Stimulated activated CD4-positive, alpha-beta T cell treated with anti-CD3 and anti-CD28 coated beads, Interleukin-1b, Interleukin-23, amount 100 ng/mL, for 48 hours (primary cell): ENCODE data around the gene WDR1.

ENCODE experiments used
- DNase-seq: peaks from one replicate; pipeline ENCODE4 v3.0.0-alpha.2; 2020

WDR1 gene

DNA sequence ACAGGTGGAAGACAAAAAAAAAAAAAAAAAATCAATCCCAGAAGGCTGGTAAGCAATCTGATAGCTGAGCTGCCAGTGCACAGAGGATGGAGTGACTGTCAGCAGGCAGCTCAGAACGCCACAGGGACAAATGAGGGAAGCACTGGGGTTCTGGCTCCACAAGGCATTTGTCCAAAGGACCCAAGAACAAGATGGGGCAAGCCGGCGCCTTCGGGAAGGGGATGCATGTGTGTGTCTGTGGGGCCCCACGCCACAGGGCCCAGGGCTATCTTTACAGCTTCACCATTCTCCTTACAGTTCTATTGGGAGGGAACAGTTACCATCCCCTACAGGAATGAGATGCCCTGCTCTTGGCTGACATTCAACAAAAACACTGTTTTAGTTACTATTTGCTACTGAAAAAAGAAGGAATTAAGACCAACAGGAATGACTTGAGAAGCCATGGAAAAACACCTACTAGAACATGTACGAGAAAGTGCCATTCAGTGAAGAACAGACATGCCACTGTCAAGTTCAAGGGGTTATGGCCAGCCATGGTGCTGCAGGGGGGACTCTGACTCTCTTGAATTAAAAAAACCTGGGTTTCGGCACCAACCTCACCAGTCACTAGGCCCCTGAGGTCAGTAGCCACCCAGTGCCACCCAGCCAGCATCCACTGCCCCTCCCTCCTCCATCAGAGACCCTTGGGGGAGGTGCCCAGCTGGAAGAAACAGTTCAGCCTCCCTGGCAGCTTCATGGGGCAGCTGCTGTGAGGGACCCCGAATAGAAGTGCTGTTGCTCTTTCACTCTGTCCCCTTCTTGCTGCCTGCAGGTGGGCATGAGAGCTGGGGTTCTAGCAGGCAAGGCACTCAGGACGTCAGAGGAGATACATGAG is 18.5 kb downstream of the WDR1 start:
- DNase-seq: no peak

DNA sequence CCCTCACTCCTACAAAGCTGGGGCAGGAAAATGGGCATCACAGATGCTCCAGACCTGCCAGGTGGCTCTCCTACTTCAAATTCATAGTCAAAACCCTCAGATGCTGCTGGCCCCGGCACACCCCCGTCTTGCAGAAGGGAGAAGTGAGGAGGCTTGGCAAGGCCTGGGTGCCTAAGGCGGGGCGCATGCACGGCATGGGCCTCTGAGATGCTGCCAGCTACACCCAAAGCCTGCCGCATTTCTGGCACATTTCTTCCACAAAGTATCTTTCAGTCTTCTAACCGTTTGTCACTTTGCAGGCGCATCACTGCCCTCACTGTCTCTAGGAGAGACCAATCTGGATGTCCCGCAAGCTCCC is 19.6 kb downstream of the WDR1 start:
- no peak for DNase-seq

DNA sequence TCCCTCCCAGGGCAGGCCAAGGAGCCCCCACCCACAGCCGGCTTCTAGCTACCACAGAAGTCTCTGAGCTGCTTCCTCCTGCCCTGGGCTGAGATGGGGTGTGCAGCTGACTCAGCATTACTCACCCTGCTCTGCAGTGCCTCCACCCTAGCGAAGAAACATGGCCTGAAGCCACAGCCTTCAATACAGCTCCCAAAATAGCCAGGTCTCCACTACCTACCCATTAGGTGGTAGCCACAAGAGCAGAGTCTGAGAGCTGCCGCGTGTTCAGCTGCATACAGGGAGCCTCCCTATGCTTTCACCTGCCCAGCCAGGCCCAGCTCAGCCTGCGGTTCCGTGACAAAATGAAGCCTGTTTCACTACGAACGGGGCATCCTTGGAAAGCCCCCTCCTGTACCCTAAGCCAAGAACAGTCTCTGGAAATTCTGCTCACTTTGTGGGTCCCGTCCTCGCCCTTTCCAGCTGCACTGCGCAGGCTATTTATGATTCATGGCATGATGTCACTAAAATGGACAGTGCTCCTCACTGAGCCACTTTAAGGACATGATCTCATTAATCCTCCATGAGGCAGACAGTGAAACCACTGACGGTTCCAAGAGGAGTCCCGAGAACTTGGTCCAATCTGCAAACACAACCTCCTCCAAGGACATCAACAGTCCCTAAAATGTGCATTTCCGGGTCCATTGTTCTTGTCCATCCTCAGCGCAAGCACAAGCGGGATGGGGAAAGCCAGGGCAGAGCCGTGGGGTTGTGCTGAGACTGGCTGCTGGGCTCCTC is 20.2 kb downstream of the WDR1 start:
- peak; percentile 88 for DNase-seq

DNA sequence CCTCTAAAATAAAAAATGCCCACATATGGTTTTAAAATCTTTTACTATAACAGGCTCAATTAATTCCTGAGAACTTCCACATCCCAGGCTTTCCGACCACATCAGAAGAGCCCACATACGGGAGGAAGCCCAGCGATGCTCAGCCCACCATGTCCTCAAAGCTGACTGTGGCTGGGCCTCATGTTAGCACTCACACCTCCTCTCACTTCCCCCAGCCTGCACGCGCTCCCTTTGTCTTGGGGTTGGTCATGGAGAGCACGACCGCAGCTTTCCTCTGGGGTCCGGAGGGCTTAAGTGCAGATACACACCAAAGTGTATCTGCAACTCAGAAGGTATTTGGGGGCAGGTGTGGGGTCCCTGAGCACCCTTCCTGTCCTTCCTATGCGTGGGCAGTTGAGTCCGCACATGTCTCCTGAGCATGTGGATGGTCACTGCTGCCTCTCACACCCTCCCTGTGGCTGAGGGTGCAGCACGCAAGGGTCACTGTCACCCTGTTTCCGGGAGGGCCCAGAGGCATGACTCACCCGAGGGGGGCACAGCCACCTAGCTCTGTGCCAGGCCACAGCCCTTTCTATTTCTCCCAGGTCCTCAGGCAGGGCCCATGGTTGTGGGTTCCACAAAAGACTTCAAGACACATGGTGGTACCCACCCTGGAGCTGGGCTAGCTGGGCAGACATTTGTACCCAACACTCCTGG is 21.2 kb downstream of the WDR1 start:
- DNase-seq: no peak

DNA sequence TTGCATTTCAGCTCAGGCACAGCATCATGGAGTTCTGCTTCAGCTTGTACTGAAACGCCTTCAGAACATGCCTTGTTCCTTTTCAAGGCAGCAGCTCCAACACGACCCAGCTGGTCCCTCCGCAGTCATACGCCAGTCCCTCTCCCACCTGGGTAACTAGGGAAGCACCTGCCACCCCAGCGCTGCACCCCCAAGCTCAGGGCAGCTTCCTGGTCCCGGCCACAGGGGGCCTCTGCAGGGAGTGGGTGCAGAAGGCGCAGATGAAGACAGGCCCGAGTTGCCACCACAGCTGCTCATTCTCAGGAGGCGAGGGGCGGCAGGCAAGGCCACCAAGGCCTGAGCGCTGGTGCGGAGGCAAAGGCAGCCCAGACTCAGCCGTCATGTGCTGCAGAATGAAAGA is 21.8 kb downstream of the WDR1 start:
- DNase-seq: no peak

DNA sequence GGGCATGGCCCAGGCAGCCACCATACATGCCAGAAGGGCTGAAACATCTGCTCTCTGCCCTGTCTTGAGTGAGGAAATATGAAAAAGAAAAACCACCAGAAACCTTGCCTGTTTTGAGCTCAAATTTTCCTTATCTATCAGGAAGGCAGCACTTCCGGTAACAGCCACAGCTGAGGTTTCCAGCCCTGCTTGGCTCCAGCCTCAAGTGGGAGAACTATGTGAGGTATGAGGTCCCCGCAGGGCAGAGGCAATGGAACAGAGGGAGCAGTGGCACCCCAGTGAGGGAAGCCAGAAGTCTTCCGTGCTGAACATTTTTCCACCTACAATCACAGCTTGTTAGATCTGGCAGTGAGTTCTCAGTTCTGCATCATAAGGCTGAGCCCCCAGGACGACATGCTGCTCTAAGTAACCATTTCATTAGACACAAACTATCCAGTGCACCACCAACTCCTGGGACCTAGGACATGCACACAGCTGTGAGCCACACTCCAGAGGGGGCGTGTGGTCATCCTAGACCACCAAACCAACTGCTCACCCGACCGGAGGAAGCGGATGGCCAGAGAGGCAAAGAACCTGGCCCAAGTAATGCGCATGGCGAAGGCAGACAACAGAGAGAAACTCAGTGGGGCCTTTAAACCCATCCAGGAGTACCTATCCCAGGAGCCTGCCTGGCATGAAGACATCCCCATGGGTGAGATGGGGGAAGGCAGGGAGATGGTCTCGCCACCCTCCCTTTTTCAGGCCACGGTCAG is 22.6 kb downstream of the WDR1 start:
- DNase-seq: no peak

DNA sequence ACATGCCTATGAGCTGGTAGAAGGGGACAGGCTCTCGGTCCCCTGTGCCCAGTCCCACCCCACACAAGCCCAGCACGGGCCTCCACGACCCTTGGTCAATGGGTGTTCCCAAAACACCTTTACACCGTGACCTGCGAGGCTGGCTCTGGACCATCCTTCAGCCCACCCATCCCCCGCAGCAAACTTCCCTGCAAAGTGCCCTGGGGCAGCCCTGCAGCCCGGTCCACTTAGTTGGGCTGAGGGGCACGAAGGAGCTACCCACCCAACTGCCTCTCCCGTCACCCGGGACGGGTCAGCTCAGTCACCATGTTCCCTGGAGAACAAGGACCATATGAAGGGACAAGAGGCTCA is 23.4 kb downstream of the WDR1 start:
- no peak for DNase-seq

DNA sequence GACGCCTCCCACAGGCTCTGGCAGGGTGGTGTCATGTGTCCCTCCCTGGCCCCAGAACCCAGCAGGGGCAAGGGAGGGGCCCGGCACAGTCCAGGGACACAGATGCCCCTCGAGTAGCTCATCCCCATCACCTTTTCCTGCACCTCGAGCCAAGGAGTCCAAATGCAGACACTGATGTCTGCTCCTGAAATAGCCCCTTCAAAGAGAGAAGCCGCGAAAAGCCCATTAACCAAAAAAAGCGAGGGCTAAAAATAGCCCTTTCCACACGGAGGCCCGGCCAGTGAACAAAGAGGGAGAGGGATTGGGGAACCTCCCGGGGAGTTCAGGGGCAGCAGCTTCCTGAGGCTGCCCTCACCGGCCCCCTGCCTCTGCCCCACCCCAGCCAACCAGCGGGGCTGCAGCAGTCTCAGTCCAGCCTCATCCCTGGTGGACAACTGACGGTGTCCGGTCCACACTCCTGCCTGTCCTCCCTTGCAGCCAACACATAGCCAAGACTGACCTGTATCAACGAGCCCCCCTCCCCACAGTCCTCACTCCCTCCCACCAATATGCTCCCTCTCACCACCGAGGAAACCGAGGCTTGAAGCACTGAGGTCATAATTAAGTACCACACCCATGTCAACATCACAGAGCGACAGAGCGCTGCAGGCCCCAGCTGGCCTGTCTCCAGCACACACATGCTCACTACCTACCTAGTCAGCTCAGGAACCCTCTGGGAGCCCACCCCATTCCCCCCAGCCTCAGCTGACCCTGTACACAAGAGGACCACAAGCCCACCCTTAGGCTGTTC is 23.9 kb downstream of the WDR1 start:
- no peak for DNase-seq

DNA sequence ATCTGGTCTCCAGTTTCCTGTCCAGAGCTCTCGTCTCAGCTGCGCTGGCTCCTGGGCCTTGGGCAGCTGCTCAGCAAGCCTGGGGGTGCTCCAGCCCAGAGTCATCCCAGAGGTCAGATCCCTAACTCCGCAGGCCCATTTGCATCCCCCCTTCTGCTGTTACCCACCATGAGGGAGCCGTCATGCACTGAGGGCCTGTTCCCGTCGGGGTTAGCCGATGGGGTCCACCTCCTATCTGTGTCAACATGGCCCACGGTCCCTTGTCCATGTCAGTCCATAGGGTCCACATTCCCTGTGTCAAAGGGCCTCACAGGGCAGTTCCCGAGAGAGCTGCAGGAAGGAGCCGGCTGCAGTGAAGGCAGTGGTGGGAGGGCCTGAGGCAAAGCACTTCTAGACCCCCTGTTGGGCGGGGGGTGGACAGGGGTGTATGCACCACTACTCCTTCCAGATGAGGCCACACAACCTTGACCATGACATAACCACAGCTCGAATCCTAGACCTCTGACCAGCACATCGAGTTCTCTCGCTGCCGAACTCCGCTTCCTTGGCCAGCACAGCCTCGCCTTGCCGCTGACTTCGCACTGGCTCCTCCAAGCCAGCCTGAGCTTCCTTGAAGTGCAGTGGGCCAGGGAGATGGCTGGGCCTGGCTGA is 24.9 kb downstream of the WDR1 start:
- no peak for DNase-seq

DNA sequence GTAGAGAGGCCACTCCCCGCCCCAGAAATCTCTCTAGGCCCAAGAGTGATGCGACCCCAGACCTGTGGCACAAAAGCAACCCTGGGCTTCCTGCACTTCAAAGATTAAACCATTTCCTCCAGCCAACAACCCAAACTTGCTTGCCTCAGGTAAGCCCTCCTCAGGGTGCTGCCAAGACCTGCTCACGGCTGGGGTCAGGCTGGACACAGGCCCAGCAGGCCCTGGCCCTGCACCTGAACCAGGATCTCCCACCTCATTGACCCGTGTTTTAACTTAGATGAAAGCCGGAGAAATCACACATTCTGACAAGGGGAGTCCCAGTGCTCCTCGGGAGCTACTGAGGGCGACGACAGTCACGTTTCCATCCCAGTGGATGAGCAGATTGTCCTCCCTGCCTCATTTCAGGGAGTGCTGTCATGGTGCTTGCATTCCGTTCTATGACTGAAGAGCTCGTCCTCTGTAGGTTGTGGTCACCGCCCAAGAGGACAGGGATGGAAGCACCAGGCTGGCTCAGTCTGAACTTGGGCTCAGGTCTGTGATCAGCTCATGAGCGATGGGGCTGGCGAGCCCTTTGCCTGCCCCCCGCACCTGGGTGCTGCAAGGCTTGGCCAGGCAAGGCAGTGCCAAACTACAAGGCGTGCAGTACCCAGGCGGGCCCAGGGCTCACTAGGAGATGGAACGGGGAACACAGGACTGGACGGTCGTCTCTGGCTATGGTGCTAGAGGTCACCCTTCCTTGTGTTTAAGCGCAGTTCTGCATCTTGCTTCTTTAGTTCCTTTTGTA is 25.9 kb downstream of the WDR1 start:
- DNase-seq: no peak

DNA sequence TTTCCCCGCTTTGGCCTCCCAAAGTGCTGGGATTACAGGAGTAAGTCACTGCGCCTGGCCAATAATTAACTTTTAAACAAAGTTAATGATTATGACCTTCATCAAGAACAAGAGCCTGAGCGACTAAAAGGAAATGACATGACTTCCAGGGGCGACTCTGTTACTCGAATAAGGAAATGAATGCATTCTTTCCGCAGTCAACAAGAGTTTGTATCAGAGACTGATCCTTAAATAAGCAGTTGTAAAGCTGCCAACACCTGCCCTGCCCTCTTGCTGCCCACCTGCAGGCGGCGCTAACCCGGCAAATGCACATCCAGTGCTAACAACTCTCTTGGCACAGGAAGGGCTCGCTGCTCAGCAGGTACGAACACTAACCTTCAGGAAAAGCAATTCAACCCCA is 27.3 kb downstream of the WDR1 start:
- no peak for DNase-seq

DNA sequence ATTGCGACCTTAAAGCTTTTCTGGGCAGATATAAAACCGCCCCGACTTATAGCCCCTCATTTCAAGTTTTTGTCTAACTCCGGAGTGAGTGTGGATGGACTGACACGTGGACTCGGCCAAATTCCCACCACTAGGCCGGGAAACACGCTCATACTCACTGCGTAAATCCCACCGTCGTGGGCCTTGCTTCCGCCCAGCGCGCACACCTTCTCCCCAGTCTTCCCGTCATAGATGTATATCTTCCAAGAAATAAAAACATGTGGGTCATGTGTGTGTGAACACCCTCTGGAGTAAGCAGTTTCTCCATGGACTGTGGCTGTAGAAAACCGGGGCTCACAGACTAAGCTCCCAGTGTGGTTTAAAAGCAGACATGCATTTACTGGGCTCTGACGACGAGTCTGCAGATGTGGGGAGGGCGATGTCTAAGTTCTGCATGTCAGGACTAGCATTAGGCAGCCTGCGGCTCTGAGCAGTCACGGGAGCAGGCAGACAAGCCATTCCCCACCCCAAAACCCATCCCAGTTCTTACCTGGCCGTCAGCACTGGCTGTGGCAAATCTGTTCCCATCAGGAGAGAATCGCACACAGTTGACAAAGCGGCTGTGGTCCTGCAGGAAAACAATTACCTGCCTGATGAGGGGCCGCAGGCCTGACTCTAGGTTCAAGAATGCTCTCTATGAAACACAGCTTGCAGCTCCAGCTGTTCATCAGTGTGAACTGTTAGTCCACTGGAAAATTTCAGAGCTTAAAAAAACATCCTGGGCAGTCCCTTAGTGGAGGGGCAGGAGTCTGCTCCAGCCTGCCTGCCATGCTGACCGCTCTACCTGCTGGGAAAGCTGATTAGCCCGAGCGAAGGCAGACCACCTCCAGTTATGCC is 28.2 kb downstream of the WDR1 start:
- no peak for DNase-seq

DNA sequence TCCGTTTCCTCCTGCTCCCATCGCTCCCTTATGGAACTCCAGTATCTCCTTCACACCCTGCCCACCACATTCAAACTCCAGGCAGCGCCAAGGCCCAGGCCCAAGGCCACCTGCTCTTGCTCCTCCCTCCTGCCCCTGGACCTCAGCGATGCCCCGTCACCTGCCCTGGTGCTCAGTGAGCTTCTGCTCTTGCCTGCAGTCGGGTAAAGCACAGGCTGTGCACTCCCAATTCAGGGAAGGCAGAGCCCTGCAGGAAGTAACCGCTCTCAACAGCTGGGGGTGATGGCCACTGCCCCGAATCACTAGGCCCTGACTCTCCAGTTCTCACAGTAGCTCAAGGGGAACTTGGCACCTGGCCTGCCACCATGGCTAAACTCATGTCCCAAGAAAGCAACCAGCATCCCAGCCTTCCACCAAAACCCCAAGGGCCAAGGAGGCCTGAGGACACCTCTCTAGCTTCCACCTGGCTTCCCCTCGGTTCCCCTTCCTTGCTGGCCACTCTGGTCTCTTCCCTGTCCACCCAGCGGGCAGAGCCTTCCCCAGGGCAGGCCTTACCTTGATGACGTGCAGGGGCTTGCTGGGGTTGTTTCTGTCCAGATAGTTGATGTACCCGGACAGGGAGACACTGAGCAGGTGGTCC is 29.3 kb downstream of the WDR1 start:
- no peak for DNase-seq

DNA sequence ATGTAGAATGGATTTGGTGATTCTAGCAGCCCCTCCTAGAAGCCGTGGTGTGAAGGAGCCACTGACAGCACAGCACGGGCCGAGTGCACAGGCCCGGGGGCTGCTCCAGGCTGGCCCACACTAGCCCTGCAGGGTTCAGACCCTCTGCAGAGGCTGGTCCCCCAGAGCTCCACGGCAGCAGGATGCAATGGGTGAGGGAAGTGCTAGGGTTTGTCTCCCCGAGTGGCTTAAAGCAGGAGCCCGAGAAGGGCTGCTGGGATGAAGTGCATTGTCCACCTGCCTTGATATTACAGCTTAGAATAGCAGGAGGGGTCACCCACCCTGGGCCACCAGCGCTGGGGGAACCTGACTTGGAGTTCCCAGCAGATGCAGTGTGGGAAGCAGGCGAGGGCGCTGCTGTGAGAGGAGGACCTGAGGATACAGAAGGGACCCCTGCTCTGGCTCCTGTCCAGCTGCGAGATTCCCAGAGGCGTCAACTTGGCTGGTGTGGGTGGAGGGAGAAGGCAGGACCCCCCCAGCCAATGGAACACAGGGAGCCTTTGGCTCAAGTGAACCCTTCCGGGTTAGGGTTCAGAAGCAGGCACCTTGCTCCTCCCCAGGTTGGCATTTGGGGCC is 30.0 kb downstream of the WDR1 start:
- no peak for DNase-seq

DNA sequence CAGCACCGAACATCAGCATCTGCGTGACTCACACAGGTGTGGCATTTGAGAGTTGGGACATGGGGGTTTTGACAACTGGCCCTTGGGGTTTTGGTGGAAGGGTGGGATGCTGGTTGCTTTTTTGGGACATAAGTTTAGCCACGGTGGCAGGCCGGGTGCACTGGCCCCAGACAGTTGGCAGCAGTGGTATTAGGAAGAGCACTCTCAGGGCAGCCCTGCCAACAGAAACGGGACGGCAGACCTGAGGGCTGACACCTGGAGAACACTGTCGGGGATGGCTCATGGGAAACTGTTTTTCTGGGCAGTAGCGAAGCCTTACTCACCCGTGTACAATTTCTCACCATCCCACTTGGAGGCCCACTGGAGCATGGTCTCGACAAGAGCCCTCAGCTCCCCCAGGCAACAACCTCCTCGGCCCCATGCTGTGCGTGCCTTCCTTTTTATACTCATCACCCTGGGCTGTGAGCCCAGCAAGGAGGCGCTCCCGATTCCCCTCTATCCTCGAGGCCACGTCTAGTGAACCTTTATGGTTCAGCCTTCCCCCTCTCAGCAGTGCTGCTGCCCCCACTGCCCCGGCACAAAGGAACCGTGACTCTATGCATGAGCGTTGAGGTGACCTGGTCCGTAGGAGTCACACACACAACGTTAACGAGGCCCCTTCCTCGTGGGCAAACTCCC is 30.6 kb downstream of the WDR1 start:
- DNase-seq: no peak

DNA sequence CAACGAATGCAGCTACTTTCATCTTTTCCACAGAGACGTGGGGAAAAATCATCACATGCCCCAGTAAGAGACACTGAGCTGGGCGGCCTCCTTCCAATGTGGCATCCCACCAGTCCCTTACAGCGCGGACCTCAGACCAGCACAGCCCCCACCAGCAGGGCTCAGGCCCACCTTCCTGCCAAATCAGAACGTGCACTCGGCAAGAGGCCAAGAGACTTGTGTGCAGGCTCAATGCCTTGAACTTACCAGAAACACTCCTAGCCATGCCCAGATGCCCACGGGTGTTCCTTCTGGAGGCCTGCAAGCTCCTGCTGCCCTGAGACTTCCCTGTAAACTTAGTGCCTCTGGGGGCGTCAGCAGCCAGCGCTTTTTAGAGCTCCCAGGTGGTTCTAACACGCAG is 31.2 kb downstream of the WDR1 start:
- no peak for DNase-seq

DNA sequence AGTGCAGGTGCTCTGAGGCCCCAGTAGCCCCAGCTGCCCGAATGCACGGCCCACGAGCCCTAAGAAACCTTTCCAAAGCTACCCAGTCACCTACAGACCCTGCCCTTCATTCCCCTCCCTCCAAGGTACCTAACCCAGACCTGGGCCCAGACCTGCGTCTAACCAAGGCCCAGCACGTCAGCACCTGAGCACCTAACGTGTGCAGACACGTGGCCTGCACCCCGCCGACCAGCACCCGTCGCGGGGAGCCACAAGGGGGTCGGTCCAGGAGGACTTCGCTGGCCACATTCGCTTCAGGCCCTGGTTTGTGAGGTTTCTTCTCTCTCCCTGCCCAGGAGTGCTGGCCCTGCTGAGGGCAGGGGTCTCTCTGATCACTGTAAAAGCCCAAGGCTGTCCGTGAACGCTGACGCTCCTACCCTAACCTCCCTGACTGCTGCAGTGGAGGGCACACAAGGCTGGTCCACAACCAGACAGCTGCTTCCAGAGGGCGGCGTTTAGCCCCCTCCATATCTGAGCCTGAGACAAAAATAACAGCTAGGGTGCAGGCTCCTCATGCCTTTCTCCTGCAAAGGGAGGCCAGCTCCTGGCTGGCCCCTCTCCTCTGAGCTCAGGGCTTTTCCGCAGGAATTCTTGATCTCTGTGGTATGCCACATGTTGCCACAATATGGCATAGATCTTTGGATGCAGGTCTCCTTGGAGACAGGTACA is 31.8 kb downstream of the WDR1 start:
- no peak for DNase-seq
